ENCODE results near the gene SESTD1. TPM values are rescaled to one million over a fixed set of nuclear protein-coding genes. Genes with fewer than 3 reads are reported as not detected.

The SESTD1 gene
- total RNA-seq, 2 donors from 2014 or later = 35.3 to 62.2 TPM

DNA sequence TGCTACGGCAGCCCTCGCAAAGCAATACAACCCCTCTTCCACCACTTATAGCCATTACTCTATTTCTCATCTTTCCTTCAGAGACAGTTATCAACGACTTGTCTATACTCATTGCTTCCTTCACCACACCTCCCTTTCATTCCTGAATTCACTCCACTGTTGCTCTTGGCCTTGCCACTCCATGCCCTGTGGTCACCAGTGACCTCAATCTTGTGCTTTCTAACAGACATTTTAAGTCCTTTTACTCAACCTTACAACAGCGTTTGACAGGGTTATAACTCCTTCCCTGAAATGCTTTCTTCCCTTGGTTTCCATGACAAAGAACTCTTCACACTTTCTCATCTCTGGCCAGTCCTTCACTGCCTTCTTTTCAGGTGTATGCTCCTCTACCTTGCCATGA lies 124.1 kb downstream of the SESTD1 start:
- DNase-seq (ENCODE audit: low spot score) (no peak), ATAC-seq (ENCODE audit: insufficient number of reproducible peaks, low FRiP score, low read depth) (no peak)
- Histone ChIP-seq H3K4me1 (ENCODE audit: control insufficient read depth in 1 of 2, low read depth in 2 of 2) (no peaks in the 10 kb centered on the region), H3K27ac (no peak overlapping the region), H3K36me3 (peaks cover 26% of the 10 kb centered on the region), H3K4me3 (no peak overlapping the region), H3K27me3 (replicated peaks; ENCODE audit: insufficient read depth) (no peaks in the 10 kb centered on the region), H3K9me3 (no peaks in the 10 kb centered on the region)
- TF ChIP-seq, protein P1, sequence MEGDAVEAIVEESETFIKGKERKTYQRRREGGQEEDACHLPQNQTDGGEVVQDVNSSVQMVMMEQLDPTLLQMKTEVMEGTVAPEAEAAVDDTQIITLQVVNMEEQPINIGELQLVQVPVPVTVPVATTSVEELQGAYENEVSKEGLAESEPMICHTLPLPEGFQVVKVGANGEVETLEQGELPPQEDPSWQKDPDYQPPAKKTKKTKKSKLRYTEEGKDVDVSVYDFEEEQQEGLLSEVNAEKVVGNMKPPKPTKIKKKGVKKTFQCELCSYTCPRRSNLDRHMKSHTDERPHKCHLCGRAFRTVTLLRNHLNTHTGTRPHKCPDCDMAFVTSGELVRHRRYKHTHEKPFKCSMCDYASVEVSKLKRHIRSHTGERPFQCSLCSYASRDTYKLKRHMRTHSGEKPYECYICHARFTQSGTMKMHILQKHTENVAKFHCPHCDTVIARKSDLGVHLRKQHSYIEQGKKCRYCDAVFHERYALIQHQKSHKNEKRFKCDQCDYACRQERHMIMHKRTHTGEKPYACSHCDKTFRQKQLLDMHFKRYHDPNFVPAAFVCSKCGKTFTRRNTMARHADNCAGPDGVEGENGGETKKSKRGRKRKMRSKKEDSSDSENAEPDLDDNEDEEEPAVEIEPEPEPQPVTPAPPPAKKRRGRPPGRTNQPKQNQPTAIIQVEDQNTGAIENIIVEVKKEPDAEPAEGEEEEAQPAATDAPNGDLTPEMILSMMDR (IDR thresholded peaks at IDR 0.05) = no peak

DNA sequence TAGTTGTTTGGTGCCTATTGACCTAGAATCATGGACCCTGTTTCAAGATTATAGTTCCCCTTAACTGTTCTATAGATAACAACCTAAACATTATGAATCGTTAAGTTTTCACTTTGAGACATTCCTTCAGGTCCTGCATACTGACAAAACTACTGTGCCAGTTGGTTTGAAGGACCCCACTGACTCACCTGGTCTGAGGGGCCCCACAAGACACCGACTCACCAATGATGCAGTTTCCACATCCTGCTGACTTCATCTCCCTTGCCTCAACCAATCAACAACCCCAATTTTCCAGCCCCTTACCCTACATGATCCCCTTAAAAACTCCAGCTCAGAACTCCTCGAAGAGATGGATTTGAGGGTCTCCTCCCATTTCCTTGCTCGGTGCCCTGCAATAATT lies 125.1 kb downstream of the SESTD1 start:
- Histone ChIP-seq H3K4me3 (no peak overlapping the region), H3K27ac (no peak overlapping the region), H3K4me1 (ENCODE audit: control insufficient read depth in 1 of 2, low read depth in 2 of 2) (no peaks in the 10 kb centered on the region), H3K9me3 (no peaks in the 10 kb centered on the region), H3K27me3 (replicated peaks; ENCODE audit: insufficient read depth) (no peaks in the 10 kb centered on the region), H3K36me3 (peaks cover 21% of the 10 kb centered on the region)
- TF ChIP-seq, protein P1 (IDR thresholded peaks at IDR 0.05) = no peak
- no peak for DNase-seq (ENCODE audit: low spot score)
- ATAC-seq (ENCODE audit: insufficient number of reproducible peaks, low FRiP score, low read depth) = no peak

DNA sequence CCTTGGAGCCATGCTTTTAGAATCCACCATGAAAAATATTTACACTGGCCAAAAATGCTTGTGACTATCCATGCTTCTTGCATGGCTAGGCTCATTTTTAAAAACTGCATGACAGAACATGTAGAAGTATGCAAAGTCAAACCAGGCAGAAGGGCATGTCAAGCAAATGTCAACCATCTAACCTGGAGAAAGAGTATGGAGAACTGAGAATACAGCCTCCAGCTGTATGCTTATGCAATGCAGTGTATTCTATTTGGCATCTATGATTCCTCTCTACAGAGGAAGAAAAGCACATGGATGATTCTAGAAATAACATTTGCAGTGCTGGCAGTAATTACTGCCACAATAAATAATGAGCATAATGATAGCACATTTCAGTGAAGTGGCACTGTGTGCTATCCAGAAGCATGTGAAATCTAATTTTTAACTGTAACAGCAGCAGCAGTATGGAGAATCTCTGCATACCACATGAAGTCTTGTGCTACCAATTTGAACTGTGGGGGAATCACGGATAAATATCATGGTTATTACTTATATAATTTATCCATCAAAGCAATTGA lies 127.4 kb downstream of the SESTD1 start:
- H3K4me3 ChIP-seq = no peak overlapping the region
- ATAC-seq (ENCODE audit: insufficient number of reproducible peaks, low FRiP score, low read depth) (no peak), DNase-seq (ENCODE audit: low spot score) (no peak)
- no peaks in the 10 kb centered on the region for H3K4me1 ChIP-seq (ENCODE audit: control insufficient read depth in 1 of 2, low read depth in 2 of 2)
- no peak overlapping the region for H3K27ac ChIP-seq
- peaks cover 21% of the 10 kb centered on the region for H3K36me3 ChIP-seq
- TF ChIP-seq, protein P1 (IDR thresholded peaks at IDR 0.05) = no peak
- H3K9me3 ChIP-seq = no peaks in the 10 kb centered on the region
- no peaks in the 10 kb centered on the region for H3K27me3 ChIP-seq (replicated peaks; ENCODE audit: insufficient read depth)

DNA sequence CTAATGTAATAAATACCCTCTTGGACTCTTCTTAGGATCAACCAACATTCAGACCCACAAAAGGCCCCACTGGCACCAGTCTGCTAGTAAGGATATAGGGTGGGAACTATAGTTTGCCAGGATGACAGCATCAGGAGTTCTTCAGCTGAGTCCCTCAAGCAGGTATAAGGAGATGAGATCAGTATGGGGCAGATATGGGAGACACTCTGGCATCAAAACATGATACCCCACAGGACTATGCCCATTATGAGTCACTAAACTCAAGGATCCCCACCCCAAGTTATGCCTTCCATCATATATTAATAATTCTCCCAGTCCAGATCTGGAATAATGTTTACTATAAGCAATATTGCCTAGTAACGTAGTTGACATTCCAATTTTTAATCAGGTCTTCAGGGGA lies 131.6 kb downstream of the SESTD1 start:
- no peak for ATAC-seq (ENCODE audit: insufficient number of reproducible peaks, low FRiP score, low read depth)
- H3K4me3 ChIP-seq = no peak overlapping the region
- TF ChIP-seq, protein P1 (IDR thresholded peaks at IDR 0.05) = no peak
- no peak overlapping the region for H3K27ac ChIP-seq
- H3K4me1 ChIP-seq (ENCODE audit: control insufficient read depth in 1 of 2, low read depth in 2 of 2) = no peaks in the 10 kb centered on the region
- H3K36me3 ChIP-seq = no peaks in the 10 kb centered on the region
- H3K27me3 ChIP-seq (replicated peaks; ENCODE audit: insufficient read depth) = no peaks in the 10 kb centered on the region
- DNase-seq (ENCODE audit: low spot score) = no peak
- no peaks in the 10 kb centered on the region for H3K9me3 ChIP-seq

DNA sequence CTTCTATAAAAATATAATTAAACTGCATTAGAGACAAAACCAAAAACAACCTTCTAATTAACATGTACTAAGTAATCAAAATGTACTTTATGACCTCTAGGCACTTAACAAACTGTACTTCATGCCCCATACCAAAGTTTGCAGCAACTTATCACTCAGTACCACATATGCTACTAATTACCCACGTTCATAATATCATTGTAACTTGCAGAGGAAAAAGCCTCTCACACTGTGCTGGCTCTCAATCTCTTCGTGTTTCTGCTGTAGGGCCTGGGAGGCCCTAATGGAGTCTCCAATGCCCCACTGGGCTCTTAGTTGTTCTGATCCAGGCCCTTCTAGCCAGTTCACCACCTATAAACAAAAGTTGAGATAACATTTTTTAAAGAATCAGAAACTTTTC lies 132.6 kb downstream of the SESTD1 start:
- H3K4me1 ChIP-seq (ENCODE audit: control insufficient read depth in 1 of 2, low read depth in 2 of 2) = no peaks in the 10 kb centered on the region
- H3K27me3 ChIP-seq (replicated peaks; ENCODE audit: insufficient read depth) = no peaks in the 10 kb centered on the region
- H3K36me3 ChIP-seq = no peaks in the 10 kb centered on the region
- DNase-seq (ENCODE audit: low spot score) = no peak
- no peaks in the 10 kb centered on the region for H3K9me3 ChIP-seq
- no peak overlapping the region for H3K4me3 ChIP-seq
- ATAC-seq (ENCODE audit: insufficient number of reproducible peaks, low FRiP score, low read depth) = no peak
- TF ChIP-seq, protein P1 (IDR thresholded peaks at IDR 0.05) = no peak
- H3K27ac ChIP-seq = no peak overlapping the region
